Hepatic stellate cell (primary cell): ENCODE results near the gene SYNPO2L.
"Not testable (repeated sequence)": the region's sequence is repeated elsewhere in the genome, so short reads cannot be mapped to it uniquely, and the experiment has no call there.

ENCODE experiments used
- DNase-seq: peaks from one replicate; pipeline ENCODE4 v3.0.0; 2011; ENCODE audit warnings: low spot score

The SYNPO2L gene, protein sequence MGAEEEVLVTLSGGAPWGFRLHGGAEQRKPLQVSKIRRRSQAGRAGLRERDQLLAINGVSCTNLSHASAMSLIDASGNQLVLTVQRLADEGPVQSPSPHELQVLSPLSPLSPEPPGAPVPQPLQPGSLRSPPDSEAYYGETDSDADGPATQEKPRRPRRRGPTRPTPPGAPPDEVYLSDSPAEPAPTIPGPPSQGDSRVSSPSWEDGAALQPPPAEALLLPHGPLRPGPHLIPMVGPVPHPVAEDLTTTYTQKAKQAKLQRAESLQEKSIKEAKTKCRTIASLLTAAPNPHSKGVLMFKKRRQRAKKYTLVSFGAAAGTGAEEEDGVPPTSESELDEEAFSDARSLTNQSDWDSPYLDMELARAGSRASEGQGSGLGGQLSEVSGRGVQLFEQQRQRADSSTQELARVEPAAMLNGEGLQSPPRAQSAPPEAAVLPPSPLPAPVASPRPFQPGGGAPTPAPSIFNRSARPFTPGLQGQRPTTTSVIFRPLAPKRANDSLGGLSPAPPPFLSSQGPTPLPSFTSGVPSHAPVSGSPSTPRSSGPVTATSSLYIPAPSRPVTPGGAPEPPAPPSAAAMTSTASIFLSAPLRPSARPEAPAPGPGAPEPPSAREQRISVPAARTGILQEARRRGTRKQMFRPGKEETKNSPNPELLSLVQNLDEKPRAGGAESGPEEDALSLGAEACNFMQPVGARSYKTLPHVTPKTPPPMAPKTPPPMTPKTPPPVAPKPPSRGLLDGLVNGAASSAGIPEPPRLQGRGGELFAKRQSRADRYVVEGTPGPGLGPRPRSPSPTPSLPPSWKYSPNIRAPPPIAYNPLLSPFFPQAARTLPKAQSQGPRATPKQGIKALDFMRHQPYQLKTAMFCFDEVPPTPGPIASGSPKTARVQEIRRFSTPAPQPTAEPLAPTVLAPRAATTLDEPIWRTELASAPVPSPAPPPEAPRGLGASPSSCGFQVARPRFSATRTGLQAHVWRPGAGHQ

DNA sequence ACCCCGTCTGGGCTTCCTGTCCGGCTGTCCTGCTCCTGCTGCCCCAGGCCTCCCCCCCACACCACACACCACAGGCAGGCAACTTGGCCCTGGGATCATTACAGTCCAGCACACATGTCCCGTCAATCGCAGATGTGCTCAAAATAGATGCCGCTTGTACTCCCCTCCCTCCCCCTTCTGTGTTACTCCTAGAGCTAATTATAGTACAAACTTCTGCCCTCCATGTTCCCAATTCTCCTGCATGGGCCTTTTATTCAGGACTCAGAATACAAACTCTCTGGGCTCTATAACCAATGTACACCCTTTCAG lies at the start of gene SYNPO2L:
Gene SYNPO2L, minus strand, starts transcription at position 40 of the 309 bp plus-strand sequence. CDS start 107 bp downstream, outside the sequence.
- no peak for DNase-seq

DNA sequence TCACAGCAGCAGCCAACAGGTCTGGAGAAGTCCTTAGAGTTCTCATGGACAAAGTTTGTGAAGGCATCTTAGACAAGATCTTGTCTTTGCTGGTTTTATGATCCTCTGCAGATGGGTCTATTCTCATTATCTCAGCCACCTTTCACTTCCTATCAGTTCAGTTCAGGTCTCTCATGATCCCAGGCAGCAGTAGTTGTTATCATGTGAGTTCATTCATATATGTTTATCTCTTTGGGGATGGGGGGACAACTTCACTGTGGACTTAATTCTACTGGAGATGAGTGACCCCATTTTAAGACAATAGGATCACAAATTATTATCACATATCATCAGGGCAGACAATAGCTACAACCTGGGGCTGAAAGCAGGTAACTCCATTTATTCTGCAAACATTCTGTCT lies 48.1 kb upstream of the SYNPO2L start:
- DNase-seq = not testable (repeated sequence)

DNA sequence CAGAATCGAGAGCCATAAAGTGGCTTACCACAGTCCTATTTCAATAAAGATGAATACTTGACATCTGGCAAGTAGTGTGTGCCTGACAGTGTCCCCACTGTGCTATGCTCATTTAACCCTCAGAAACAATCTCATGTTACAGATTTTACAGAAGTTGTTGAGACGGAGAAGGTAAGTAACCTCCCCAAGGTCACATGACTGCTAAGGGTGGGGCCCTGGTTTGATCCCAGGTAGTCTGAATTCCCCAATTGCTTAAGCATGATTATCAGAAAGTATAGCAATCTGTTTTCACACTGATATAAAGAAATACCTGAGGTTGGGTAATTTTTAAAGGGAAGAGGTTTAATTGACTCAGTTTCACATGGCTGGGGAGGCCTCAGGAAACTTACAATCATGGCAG lies 43.0 kb upstream of the SYNPO2L start:
- not testable (repeated sequence) for DNase-seq

DNA sequence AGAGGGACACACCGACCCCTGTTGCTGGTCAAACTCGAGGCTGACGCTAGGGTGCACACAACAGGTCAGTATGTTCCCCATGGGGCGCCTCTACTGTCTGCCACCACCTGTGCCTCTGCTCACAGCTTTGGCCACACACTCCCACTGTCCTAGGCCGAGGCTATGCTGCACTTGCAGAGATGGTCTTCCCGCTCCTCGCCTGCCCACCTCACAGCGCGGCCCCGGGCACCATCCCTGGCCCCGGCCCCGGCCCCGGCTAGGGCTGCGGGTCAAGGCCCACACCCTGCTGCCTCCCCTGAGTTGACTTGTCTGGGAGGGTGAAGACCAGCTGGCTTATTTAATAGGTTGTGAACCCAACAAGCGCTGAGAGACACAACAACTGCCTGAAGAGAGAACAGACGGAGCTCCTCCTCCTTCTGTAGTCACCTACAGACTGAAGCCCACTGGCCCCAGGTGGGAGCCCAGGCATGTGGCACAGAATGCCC lies 41.9 kb upstream of the SYNPO2L start, which contains the start of gene AGAP5:
Gene AGAP5, minus strand, starts transcription at position 435 of the 485 bp plus-strand sequence. Its CDS starts 354 bp downstream, at position 81.
- not testable (repeated sequence) for DNase-seq

DNA sequence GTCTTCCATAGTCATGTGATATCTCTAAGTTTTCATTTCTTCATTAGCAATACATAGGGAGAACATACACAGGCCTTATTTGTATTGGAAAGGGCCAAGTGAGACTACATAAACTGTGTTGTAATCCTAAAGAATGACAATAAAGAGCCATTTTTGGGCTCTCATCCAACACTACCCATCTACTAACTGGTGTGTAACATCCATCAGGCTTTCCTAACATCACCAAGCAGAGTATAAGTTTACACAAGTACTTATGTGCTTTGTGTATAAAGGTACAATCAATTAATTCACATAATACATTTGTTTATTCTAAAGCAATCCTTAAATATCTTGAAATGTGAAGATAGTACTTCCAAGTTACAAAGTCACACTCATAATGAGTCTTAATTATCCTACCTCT lies 39.5 kb upstream of the SYNPO2L start:
- DNase-seq = not testable (repeated sequence)

DNA sequence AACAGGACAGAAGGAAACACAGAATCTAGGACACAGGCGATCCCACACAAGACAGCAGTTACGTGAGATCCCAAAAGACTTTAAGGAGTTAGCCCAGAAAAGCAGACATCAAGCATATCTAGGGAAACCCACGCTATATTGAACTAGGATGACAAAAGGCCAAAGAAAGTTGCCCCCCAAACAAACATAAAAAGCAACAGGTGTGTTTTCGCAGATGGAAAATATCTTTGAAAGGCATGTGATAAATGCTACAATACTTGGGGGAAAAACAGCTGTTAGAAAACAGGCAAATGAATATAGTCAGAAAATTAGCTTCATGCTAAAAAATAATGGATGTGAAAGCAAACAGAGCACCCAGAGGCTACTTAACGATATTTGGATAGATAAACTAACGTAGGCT lies 34.9 kb upstream of the SYNPO2L start:
- not testable (repeated sequence) for DNase-seq

DNA sequence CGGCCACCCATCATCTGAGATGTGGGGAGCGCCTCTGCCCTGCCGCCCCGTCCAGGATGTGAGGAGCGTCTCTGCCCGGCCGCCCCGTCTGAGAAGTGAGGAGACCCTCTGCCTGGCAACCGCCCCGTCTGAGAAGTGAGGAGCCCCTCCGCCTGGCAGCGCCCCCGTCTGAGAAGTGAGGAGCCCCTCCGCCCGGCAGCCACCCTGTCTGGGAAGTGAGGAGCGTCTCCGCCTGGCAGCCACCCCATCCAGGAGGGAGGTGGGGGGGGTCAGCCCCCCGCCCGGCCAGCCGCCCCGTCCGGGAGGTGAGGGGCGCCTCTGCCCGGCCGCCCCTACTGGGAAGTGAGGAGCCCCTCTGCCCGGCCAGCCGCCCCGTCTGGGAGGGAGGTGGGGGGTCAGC lies 33.8 kb upstream of the SYNPO2L start:
- DNase-seq = not testable (repeated sequence)

DNA sequence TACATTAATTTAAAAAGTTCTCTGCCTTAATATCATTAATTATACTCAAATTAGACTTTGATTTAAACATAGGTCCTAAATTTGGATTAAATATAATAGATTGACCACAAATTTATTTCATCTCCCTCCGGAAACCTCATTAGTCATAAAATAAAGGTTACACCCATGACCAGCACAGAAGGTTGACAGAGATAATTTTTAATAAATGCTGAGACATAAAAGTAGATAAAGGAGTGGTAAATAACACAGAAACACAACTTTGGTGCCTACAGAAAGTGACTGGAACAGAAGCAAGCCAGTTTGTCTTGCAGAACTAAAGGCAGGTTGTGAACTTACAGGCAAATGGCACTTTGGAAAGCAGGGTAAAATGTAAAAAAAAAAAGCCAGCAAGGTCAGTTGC lies 31.8 kb upstream of the SYNPO2L start:
- DNase-seq = not testable (repeated sequence)

DNA sequence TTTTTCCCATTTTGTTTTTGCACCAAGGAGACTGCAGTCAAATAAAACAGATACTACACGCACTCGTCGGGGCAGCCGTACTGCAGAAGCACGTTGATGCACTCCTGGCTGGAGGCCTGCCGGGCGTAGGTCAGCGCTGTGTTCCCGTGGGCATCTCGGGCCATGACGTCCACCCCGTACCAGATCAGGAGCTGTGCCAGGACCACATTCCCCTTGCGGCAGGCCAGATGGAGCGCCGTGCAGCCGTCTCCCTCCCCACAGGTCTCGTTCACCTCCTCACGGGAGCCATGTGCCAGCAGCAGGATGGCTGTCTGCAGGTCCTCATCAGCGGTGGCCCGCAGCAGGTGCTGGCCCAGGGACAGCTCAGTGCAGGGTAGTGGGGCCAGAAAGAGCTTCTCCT lies 18.7 kb upstream of the SYNPO2L start:
- DNase-seq = not testable (repeated sequence)

DNA sequence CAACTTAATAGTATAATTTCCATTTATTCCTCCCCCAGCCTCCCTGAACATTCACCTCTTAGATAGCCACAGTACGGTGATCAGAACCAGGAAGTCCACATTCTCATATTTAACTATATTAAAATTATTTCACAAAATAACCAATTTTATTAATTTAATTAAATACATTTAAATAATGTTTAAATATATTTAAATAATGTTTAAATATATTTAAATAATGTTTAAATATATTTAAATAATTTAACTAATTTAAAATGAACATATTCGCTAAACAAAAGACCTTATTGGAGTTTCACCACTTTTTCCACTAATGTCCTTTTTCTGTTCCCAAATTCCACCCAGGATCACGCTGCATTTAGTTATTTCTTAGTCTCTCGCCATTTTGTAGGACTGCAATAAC lies 12.5 kb upstream of the SYNPO2L start:
- DNase-seq = not testable (repeated sequence)

DNA sequence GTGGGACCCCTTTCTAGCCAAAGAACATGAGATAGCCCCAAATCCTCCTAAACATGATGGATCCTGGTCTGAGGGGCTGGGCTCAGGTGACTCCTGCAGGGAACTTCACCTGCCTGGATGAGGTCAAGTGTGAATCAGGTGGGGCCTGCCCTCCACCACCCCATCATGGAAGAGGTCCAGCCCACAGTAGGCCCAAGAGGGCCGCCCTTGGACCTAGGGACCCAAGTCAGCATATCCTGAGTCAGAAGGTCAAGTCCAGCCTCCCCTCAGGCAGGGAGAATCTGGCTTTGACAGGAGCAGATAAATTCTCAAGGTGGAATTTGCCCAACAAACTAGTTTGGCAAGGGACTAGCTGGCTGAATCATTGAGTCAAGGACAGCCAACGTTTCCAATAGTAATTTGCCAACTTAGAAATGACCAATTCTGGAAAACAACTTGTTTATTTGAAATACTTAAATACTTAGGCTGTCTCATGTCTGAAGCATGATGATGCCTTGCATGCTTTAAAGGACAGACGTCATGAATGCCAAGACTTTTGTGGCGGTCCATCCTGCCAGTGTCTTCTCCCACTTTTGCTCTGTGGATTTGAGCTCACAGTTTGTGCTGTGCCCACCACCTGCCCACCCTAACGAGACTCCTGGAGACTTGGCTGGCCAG lies 10.5 kb upstream of the SYNPO2L start:
- not testable (repeated sequence) for DNase-seq

DNA sequence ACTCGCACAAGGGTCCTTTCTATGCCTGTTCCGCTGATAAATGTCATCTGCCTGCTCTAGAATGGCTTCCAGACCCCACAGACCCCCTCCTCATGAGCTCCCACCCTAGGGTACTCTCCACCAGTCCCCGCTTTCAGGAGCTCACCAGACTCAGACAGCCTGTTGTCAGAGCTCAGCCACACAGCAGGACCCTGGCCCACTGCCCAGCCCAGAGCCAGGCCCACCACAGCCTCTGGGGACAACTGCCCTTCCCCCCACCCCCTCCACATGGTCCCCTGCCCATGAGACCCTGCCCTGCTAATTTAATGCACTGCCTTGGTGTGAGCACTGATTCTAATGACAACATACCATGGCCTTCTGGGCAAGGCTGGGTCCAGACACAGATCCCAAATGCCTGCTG lies 9.8 kb upstream of the SYNPO2L start:
- DNase-seq = not testable (repeated sequence)

DNA sequence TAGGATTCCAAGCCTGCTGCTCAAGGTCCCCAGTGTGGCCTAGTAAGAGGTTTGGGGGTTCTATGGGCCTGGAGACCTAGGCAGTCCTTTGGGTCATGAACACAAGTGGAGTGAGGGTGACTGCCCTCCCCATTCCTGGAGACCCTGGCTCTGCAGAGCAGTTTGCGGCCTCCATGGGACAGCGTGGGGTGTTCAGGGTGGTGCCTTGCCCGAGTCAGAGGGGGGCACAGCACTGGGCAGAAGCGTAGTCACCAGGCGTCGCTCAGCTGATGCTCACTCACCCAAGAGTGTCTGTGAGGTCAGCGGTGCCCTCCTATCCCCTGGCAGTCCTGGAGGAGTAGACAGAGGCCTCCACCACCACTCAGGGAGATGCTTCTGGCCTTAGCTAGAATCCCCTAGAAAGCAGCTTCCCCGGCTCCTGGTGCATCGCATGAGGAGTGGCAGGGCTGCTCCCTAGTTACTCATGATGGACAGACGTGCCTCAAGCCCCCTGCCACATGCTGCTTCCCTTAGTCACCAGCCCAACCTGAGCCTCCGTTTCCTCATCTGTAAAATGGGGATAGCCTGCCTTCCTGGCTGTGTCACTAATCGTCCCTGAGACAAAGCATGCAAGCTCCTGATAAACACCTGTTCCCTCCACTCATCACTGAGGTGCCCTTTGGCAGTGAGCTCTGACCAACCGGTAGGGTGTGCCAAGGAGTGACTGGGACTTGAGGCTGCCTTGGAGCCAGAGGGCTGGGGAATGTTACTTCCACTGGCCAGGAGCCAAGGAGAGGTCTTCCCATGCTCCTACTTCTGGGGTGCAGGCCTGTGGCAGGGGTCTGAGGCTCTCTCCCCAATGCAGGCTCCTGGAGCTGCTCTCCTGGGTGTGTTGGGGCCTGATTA lies 8.6 kb upstream of the SYNPO2L start:
- DNase-seq = not testable (repeated sequence)

DNA sequence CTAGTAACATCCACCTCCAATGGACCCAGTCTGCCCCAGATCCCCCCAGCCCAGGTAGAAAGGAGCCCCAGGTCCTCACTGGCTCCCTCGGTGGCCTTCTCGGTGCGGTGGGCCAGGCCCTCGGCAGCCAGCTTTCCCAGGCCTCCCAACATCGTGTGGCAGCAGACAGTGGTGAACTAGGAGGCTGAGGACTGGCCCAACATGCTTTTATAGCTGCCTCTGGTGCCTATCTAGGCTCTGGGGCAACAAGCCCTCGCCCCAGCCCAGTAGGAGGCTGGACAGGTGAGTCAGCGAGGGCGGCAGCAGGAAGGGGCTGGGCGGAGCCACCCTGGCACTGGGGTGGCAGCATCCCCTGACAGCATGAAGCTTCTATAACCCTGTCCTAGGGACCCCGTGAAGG lies 7.8 kb upstream of the SYNPO2L start:
- not testable (repeated sequence) for DNase-seq

DNA sequence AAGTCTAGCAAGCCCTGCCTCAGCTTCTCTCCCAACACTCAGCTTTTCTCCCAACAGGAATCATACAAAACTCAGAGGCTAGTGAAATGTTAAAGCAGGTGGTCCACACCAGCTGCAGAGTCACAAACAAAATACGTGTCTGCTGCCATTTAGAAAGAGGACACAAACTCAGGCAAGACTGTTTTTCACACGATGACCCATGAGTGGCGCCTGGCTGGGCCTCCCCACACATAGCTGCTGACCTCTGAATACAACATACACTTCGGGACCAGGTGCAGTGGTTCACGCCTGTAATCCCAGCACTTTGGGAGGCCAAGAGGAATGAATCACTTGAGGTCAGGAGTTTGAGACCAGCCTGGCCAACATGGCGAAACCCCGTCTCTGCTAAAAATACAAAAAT lies 6.9 kb upstream of the SYNPO2L start:
- DNase-seq = not testable (repeated sequence)

DNA sequence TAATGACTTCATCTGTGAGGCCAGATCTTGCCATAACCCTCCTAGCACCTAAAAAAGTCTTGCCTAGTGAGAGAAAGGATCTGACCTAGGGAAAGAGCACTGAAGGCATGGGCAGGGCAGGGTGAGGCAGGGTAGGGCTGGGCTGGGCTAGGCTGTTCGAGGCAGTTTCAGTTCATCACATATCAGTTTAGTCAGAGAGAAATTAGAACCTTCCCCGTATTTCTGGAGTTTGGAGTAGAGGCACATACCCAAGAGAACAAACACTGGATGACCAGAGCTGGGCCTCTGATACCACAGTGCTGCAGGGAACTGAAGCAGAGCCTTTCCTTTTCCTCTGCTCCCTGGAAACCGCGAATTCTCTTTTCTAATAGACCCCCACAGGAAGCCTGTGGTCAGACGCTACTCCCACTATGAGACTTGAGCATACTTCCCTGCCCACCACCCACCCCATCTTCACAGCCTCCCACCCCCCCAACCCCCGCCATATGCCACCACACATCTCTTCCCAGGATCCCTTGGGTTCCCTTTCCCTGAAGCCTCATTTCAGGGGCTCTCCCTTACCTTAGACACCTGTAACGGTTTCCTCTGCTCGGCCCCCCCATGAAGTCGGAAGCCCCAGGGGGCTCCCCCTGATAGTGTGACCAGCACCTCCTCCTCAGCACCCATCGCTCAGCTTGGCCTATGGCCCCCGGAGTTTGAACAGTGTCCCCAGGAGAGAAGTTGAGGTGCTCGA lies 406 bp downstream of the SYNPO2L start:
- DNase-seq = no peak

DNA sequence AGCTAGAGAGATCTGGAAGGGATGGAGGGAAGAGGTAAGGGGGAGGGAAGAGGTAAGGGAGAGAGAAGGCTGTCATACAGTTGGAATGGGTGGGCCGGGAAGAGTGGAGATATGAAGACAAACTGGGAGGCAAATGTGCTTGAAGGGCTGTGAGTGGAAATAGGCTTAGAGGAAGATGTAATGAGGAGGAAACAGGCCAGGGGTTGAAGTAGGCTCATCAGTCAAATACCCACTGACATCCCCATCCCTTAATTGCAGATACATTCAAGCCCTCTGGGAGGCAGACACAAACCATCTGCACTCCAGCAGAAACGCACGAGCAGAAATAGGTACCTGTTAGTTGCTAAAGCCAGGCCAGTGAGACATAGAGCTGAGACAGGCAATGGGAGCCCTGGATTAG lies 2.1 kb downstream of the SYNPO2L start:
- DNase-seq = no peak

DNA sequence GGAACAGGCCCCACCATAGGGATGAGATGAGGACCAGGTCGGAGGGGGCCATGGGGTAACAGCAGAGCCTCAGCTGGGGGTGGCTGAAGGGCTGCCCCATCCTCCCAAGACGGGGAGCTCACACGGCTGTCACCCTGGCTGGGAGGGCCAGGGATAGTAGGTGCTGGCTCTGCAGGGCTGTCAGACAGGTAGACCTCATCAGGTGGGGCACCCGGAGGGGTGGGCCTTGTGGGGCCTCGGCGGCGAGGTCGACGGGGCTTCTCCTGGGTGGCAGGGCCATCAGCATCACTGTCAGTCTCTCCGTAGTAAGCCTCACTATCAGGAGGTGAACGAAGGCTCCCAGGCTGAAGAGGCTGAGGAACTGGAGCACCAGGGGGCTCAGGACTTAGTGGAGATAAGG lies 2.6 kb downstream of the SYNPO2L start:
- DNase-seq = no peak

DNA sequence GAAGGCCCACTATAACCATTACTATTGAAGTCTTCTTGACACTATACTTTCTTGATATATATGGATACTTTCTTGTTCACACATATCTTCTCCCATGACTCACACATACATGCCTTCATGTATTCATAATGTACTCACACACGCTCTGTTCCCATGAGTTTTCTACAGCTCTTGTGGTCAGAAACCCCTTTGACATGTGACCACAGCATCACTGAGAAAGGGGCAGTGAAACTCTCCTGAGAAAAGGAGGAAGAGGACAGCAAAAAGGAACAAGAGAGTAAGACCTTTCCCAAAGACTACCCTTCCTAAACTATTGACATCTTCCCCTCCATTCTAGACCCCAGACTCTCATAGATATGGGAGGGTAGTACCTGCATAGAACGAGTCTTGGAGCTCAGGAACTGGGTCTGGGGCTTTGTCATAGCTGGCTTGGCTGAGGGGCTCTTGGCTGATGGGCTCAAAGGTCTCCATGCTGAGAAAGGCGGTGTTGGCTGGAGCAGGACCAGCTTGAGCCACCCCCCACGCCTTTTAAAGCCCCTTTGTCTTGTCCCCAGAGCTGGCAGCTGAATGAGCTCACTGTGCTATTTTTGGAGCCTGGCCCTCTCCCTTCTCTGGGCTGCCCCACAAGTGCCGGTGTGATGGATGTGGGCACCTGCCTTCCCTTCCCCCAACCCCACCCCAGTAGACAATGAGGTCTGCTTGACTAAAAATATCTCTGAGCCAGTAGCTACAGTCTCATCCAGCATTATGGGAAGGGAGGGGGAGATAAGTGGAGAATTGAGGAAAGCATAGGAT lies 5.1 kb downstream of the SYNPO2L start:
- peak; percentile 86 for DNase-seq
